ENCODE data around the gene TAL1. TPM values are rescaled to one million over a fixed set of nuclear protein-coding genes. Genes with fewer than 3 reads are reported as not detected.

The TAL1 gene
- total and polyA plus RNA-seq, 2 of the 8 experiments (the other 6 are each of a cell fraction or from before 2014, with no cell fraction given), result 0.09 to 0.15 TPM

DNA sequence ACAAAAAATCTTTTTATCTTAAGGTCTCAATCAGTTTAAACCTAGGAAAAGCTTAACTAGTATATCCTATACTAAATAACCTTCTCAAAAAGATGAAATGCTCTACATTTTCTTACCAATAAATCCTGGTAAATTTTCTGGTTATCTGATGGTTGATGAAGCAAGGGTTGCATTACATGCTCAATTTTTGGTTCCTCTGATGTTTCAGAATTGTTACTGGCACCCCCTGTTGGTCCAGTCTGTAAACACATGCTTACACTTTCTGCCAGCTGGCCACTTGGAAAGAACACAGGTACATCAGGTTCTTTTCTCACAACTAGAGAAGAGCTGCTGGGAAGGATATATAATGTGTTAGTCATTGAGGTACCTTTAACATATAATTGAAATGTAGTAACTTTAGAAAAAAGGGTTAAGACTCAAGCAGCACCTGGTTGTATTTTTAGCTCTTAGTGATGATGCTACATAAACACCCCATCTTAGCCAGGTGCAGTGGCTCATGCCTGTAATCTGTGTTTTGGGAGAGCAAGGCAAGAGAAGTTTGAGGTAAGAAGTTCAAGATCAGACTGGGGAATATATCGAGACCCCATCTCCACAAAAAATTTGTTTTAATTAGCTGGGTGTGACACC is 30.9 kb upstream of the TAL1 start (continued):
- TF ChIP-seq, protein P1, sequence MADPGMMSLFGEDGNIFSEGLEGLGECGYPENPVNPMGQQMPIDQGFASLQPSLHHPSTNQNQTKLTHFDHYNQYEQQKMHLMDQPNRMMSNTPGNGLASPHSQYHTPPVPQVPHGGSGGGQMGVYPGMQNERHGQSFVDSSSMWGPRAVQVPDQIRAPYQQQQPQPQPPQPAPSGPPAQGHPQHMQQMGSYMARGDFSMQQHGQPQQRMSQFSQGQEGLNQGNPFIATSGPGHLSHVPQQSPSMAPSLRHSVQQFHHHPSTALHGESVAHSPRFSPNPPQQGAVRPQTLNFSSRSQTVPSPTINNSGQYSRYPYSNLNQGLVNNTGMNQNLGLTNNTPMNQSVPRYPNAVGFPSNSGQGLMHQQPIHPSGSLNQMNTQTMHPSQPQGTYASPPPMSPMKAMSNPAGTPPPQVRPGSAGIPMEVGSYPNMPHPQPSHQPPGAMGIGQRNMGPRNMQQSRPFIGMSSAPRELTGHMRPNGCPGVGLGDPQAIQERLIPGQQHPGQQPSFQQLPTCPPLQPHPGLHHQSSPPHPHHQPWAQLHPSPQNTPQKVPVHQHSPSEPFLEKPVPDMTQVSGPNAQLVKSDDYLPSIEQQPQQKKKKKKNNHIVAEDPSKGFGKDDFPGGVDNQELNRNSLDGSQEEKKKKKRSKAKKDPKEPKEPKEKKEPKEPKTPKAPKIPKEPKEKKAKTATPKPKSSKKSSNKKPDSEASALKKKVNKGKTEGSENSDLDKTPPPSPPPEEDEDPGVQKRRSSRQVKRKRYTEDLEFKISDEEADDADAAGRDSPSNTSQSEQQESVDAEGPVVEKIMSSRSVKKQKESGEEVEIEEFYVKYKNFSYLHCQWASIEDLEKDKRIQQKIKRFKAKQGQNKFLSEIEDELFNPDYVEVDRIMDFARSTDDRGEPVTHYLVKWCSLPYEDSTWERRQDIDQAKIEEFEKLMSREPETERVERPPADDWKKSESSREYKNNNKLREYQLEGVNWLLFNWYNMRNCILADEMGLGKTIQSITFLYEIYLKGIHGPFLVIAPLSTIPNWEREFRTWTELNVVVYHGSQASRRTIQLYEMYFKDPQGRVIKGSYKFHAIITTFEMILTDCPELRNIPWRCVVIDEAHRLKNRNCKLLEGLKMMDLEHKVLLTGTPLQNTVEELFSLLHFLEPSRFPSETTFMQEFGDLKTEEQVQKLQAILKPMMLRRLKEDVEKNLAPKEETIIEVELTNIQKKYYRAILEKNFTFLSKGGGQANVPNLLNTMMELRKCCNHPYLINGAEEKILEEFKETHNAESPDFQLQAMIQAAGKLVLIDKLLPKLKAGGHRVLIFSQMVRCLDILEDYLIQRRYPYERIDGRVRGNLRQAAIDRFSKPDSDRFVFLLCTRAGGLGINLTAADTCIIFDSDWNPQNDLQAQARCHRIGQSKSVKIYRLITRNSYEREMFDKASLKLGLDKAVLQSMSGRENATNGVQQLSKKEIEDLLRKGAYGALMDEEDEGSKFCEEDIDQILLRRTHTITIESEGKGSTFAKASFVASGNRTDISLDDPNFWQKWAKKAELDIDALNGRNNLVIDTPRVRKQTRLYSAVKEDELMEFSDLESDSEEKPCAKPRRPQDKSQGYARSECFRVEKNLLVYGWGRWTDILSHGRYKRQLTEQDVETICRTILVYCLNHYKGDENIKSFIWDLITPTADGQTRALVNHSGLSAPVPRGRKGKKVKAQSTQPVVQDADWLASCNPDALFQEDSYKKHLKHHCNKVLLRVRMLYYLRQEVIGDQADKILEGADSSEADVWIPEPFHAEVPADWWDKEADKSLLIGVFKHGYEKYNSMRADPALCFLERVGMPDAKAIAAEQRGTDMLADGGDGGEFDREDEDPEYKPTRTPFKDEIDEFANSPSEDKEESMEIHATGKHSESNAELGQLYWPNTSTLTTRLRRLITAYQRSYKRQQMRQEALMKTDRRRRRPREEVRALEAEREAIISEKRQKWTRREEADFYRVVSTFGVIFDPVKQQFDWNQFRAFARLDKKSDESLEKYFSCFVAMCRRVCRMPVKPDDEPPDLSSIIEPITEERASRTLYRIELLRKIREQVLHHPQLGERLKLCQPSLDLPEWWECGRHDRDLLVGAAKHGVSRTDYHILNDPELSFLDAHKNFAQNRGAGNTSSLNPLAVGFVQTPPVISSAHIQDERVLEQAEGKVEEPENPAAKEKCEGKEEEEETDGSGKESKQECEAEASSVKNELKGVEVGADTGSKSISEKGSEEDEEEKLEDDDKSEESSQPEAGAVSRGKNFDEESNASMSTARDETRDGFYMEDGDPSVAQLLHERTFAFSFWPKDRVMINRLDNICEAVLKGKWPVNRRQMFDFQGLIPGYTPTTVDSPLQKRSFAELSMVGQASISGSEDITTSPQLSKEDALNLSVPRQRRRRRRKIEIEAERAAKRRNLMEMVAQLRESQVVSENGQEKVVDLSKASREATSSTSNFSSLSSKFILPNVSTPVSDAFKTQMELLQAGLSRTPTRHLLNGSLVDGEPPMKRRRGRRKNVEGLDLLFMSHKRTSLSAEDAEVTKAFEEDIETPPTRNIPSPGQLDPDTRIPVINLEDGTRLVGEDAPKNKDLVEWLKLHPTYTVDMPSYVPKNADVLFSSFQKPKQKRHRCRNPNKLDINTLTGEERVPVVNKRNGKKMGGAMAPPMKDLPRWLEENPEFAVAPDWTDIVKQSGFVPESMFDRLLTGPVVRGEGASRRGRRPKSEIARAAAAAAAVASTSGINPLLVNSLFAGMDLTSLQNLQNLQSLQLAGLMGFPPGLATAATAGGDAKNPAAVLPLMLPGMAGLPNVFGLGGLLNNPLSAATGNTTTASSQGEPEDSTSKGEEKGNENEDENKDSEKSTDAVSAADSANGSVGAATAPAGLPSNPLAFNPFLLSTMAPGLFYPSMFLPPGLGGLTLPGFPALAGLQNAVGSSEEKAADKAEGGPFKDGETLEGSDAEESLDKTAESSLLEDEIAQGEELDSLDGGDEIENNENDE (IDR thresholded peaks at IDR 0.05; ENCODE audit: insufficient replicate concordance, low read length), result no peak
- TF ChIP-seq BCL11A (IDR thresholded peaks at IDR 0.05; ENCODE audit: low read depth in 2 of 2, low read length in 2 of 2) (no peak), MAFK (IDR thresholded peaks at IDR 0.05; ENCODE audit: low read depth, low read length) (no peak), CEBPB (IDR thresholded peaks at IDR 0.05; ENCODE audit: low read depth, low read length) (peak; percentile 50; the same call in 1 of the 2 replicates), RAD21 (IDR thresholded peaks at IDR 0.05 in 1 of 2, conservative IDR thresholded peaks at IDR 0.05 in 1 of 2; ENCODE audit: low read depth in 2 of 2, low read length in 2 of 2) (peak; percentile 70 to 76), RXRA (IDR thresholded peaks at IDR 0.05; ENCODE audit: insufficient read depth, low read depth, low read length) (no peak), JUND (IDR thresholded peaks at IDR 0.05; ENCODE audit: low read length) (no peak), SP4 (IDR thresholded peaks at IDR 0.05; ENCODE audit: low read length) (no peak), CREB1 (IDR thresholded peaks at IDR 0.05) (0 out of 2 replicates have a peak, but pooled peaks have one; percentile 18), TEAD4 (IDR thresholded peaks at IDR 0.05; ENCODE audit: low read depth, low read length) (no peak), KDM4A (IDR thresholded peaks at IDR 0.05; ENCODE audit: low read depth, low read length, severe bottlenecking) (no peak)

Measured in H1 (cell line).